IPS-NIHi11 (cell line): Measurements from ENCODE around the gene CTXND2.
A peak's percentile ranks its signal among the peaks of the same experiment; 100 is the strongest.
"Not testable (repeated sequence)": the region's sequence is repeated elsewhere in the genome, so short reads cannot be mapped to it uniquely, and the experiment has no call there.

Experiments
- DNase-seq: peaks from one replicate; pipeline ENCODE4 v3.0.0; 2012; ENCODE audit warnings: mixed read lengths, low spot score

CTXND2 gene

GRCh38 chr1:150893336-150893913 lies 6.5 kb downstream of the CTXND2 start:
- no peak for DNase-seq

- DNase-seq = no peak
Observed at GRCh38 chr1:150895618-150896017, 8.7 kb downstream of the CTXND2 start.

- DNase-seq = not testable (repeated sequence)
Observed at GRCh38 chr1:150899795-150900194, 12.9 kb downstream of the CTXND2 start.

- DNase-seq = no peak
Observed at GRCh38 chr1:150902346-150902745, 15.4 kb downstream of the CTXND2 start.

GRCh38 chr1:150902751-150903150 lies 15.8 kb downstream of the CTXND2 start:
- DNase-seq = no peak

GRCh38 chr1:150905301-150905700 lies 18.4 kb downstream of the CTXND2 start:
- no peak for DNase-seq

- DNase-seq = no peak
Observed at GRCh38 chr1:150906329-150906728, 19.4 kb downstream of the CTXND2 start.

GRCh38 chr1:150906813-150907212 lies 19.9 kb downstream of the CTXND2 start:
- DNase-seq = no peak

- no peak for DNase-seq
Observed at GRCh38 chr1:150909585-150910180, 22.7 kb downstream of the CTXND2 start.

- DNase-seq = no peak
Observed at GRCh38 chr1:150912623-150913022, 25.7 kb downstream of the CTXND2 start.

- DNase-seq = no peak
Observed at GRCh38 chr1:150917387-150917786, 30.5 kb downstream of the CTXND2 start.

GRCh38 chr1:150922519-150922975 lies 35.6 kb downstream of the CTXND2 start:
- DNase-seq = peak; percentile 61

GRCh38 chr1:150925080-150925479 lies 38.1 kb downstream of the CTXND2 start:
- DNase-seq = no peak

GRCh38 chr1:150926097-150926741 lies 39.3 kb downstream of the CTXND2 start, which contains the start of gene SETDB1:
SETDB1 (plus strand) TSS chr1:150926363; CDS start chr1:150927715, 1,352 bp downstream.
- DNase-seq = peak; percentile 92

GRCh38 chr1:150927624-150928023 lies 40.7 kb downstream of the CTXND2 start:
- DNase-seq = no peak

- no peak for DNase-seq
Observed at GRCh38 chr1:150928286-150928685, 41.4 kb downstream of the CTXND2 start.

- DNase-seq = not testable (repeated sequence)
Observed at GRCh38 chr1:150928775-150929174, 41.8 kb downstream of the CTXND2 start.

GRCh38 chr1:150931773-150932172 lies 44.8 kb downstream of the CTXND2 start:
- no peak for DNase-seq

- no peak for DNase-seq
Observed at GRCh38 chr1:150944856-150945255, 57.9 kb downstream of the CTXND2 start.

GRCh38 chr1:150954708-150955107 lies 67.8 kb downstream of the CTXND2 start:
- no peak for DNase-seq

- no peak for DNase-seq
Observed at GRCh38 chr1:150955280-150955679, 68.3 kb downstream of the CTXND2 start.

- DNase-seq = no peak
Observed at GRCh38 chr1:150957666-150958065, 70.7 kb downstream of the CTXND2 start.

GRCh38 chr1:150960646-150961045 lies 73.7 kb downstream of the CTXND2 start:
- no peak for DNase-seq
